Measurements from ENCODE around the gene TSHZ2.

- TF ChIP-seq ZNF274 (IDR thresholded peaks at IDR 0.05; ENCODE audit: low read depth, low read length) (no peak), YY1 (IDR thresholded peaks at IDR 0.05; ENCODE audit: insufficient read depth, insufficient read length) (no peak), SUZ12 (IDR thresholded peaks at IDR 0.05; ENCODE audit: extremely low read depth, insufficient read depth, insufficient read length) (no peak)
Measured at GRCh38 chr20:53390770-53391169, 418.6 kb downstream of the TSHZ2 start.

Measured in NT2/D1 (cell line).